MCF 10A (cell line): ENCODE measurements around the gene EFEMP1. TPM values are rescaled to one million over a fixed set of nuclear protein-coding genes. Genes with fewer than 3 reads are reported as not detected.

Source experiments
- BruUV-seq: library from RNA; stranded (reverse); fragments of 400-500 nt; replicated peaks from 2 replicates; lab custom pipeline; 2021; lab: Mats Ljungman, UMichigan
- CTCF ChIA-PET: fragments of 300-600 bp; sonication (Branson Sonifier 250); formaldehyde crosslinking; extraction: SDS; loops from one replicate; lab custom pipeline; 2021; ENCODE audit warnings: antibody characterized with exemption, inconsistent platforms; lab: Yijun Ruan, JAX
- POLR2A ChIA-PET: fragments of 300-600, 350-650 bp; sonication (Branson Sonifier 250); formaldehyde crosslinking; extraction: SDS; loops from one replicate; lab custom pipeline; 2020; ENCODE audit warnings: antibody characterized with exemption, inconsistent platforms; lab: Yijun Ruan, JAX
- DNase-seq: peaks from one replicate; pipeline ENCODE4 v3.0.0-alpha.2; 2018; ENCODE audit not compliant: unreplicated experiment
- H3K27ac Mint-ChIP-seq: one replicate; pipeline ENCODE4 v1.8.0; 2022; ENCODE audit warnings: mild to moderate bottlenecking, low read depth, mixed read lengths; ENCODE audit not compliant: unreplicated experiment
- H3K27me3 Mint-ChIP-seq: one replicate; pipeline ENCODE4 v1.8.0; 2022; ENCODE audit warnings: mixed read lengths; ENCODE audit not compliant: insufficient read depth, unreplicated experiment
- H3K36me3 Mint-ChIP-seq: one replicate; pipeline ENCODE4 v1.8.0; 2022; ENCODE audit warnings: mild to moderate bottlenecking, moderate library complexity, mixed read lengths; ENCODE audit not compliant: insufficient read depth, unreplicated experiment
- H3K4me1 Mint-ChIP-seq: one replicate; pipeline ENCODE4 v1.8.0; 2022; ENCODE audit warnings: mixed read lengths; ENCODE audit not compliant: insufficient read depth, unreplicated experiment
- H3K4me3 Mint-ChIP-seq: one replicate; pipeline ENCODE4 v1.8.0; 2022; ENCODE audit warnings: mild to moderate bottlenecking, moderate library complexity, mixed read lengths; ENCODE audit not compliant: unreplicated experiment
- H3K9me3 Mint-ChIP-seq: one replicate; pipeline ENCODE4 v1.8.0; 2022; ENCODE audit warnings: mixed read lengths; ENCODE audit not compliant: unreplicated experiment
- intact Hi-C: fragments of 100-400 bp; cut with micrococcal nuclease; formaldehyde crosslinking; loops from 2 replicates; pipeline ENCODE4 v1.14.1; 2022
- total RNA-seq: library from RNA; stranded (reverse); gene quantifications from 2 replicates; pipeline ENCODE4 v1.2.3, GENCODE V29; 2022
- TF ChIP-seq, protein P1 (sequence below): fragments of 200-600 bp; IDR thresholded peaks from one replicate; pipeline ENCODE4 v1.8.0; 2022; ENCODE audit warnings: antibody characterized with exemption, mild to moderate bottlenecking; ENCODE audit not compliant: unreplicated experiment

EFEMP1 gene
- total RNA-seq, 1 experiment from 2014 or later = 163 TPM

DNA sequence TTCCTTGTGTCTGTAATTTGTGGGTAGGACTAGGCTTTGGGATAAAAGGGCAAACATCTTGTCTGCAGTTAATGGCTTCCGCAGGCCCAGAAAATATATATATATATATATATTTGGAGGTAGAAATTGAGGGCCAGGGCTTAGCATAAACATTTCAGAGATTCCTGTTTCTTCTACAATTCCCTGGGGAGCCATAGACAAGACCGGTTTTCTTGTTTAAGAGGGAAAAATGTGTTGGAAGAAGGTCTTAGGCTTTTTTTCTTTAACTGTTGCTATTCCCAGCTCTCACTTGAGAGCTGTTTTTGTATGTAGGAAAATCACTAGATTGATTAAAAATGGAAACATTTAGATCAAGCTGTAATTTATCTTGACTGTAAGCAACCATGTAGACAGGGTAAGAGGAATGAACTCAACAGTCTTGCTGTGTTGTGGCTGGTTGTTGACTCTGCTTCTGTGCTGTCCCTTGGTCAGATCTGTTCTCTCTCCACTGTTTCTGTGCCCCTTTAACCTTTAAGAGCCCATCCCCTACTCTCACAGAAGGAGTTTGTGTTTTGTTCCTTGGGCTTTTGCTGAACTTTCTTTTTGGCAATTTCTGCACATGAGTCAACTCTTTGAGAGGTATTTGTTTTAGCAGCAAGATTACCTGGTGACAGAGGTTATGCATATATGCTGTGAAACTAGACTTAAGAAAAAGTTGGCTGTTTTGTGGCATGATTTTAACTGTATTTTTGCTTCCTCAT lies 58.3 kb downstream of the EFEMP1 start:
- CTCF ChIA-PET = no interaction called here
- Mint-ChIP-seq H3K4me1 (peaks cover 26% of the 10 kb centered on the region), H3K27ac (peak overlapping the region; percentile 93), H3K36me3 (peaks cover 34% of the 10 kb centered on the region), H3K9me3 (no peaks in the 10 kb centered on the region), H3K27me3 (no peaks in the 10 kb centered on the region), H3K4me3 (no peak overlapping the region)
- no TSS peak for BruUV-seq
- intact Hi-C loops = loop anchor here (10.0 kb wide), 1 partner anchor 150 kb away; no protein-coding TSS in a partner anchor
- TF ChIP-seq, protein P1, sequence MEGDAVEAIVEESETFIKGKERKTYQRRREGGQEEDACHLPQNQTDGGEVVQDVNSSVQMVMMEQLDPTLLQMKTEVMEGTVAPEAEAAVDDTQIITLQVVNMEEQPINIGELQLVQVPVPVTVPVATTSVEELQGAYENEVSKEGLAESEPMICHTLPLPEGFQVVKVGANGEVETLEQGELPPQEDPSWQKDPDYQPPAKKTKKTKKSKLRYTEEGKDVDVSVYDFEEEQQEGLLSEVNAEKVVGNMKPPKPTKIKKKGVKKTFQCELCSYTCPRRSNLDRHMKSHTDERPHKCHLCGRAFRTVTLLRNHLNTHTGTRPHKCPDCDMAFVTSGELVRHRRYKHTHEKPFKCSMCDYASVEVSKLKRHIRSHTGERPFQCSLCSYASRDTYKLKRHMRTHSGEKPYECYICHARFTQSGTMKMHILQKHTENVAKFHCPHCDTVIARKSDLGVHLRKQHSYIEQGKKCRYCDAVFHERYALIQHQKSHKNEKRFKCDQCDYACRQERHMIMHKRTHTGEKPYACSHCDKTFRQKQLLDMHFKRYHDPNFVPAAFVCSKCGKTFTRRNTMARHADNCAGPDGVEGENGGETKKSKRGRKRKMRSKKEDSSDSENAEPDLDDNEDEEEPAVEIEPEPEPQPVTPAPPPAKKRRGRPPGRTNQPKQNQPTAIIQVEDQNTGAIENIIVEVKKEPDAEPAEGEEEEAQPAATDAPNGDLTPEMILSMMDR = no peak
- POLR2A ChIA-PET = interaction anchor here (0.6 to 7.0 kb wide), 3 partner anchors 24 to 96 kb away, joined by 3 to 62 read pairs (median 3); partner anchors contain the start of gene EFEMP1
- no peak for DNase-seq

DNA sequence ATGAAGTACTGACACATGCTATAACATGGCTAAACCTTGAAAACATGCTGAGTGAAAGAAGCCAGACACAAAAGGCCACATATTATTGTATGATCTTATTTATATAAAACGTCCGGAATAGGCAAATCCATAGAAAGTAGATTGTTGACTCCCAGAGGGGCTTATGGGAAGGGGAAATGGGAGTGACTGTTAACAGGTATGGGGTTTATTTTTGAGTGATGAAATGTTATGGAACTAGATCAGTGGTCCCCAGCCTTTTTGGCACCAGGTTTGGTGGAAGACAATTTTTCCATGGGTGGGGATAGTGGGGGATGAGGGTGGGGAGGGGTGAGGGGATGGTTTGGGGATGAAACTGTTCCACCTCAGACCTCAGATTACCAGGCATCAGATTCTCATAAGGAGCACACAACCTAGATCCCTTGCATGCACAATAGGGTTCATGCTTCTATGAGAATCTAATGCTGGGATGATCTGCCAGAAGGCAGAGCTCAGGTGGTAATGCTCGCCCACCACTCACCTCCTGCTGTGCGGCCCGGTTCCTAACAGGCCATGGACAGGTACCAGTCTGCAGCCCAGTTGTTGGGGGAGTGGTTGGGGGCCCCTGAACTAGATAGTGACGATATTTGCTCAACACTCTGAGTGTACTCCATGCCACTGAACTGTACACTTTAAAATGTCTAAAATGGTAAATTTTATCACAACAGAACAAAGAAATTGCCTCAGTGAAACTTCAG lies 59.1 kb downstream of the EFEMP1 start:
- no peak for DNase-seq
- CTCF ChIA-PET = interaction anchor here (0.8 to 2.5 kb wide), 3 partner anchors 11 to 96 kb away, joined by 3 to 9 read pairs (median 4); partner anchors contain the start of gene EFEMP1
- BruUV-seq = no TSS peak
- H3K9me3 Mint-ChIP-seq = no peaks in the 10 kb centered on the region
- H3K27ac Mint-ChIP-seq = peak overlapping the region; percentile 93
- peaks cover 24% of the 10 kb centered on the region for H3K4me1 Mint-ChIP-seq
- H3K27me3 Mint-ChIP-seq = no peaks in the 10 kb centered on the region
- TF ChIP-seq, protein P1 = no peak
- POLR2A ChIA-PET = interaction anchor here (4.2 to 7.0 kb wide), 3 partner anchors 20 to 87 kb away, joined by 17 to 62 read pairs (median 28); no protein-coding TSS in a partner anchor
- peaks cover 27% of the 10 kb centered on the region for H3K36me3 Mint-ChIP-seq
- H3K4me3 Mint-ChIP-seq = no peak overlapping the region
- intact Hi-C loops = loop anchor here (10.0 kb wide), 1 partner anchor 150 kb away; no protein-coding TSS in a partner anchor

DNA sequence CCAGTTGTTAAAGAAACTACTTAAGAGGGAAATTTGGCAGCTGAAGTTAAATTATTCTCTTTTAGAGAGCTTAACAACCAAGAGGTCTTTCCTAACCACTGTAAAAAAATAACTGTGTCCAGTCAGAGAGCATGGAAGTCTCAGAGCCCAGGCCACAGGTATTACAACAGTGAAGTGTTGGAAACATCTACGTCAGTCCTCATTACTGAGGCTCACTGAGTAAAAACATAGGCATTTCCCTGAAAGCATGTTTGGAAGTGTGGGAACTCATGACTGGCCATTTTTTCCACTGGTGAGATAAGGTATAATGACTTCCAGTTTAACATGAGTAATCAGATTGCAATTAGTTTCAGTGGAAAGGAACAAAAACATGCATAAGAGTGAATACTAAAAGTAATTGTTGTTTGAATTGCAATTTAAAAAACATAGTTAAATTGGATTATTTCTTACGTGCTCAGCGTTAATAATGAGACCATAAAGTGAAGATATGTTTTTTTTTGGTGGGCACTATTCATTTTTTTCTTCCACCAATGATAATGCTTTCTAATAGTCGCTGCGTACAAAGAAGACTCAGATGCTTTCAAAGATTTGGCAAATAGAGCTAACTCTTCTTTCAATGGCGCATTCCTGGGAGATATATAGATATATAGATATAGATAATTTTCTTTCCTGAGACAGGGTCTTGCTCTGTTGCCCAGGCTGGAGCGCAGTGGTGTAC lies 60.8 kb downstream of the EFEMP1 start:
- H3K9me3 Mint-ChIP-seq = no peaks in the 10 kb centered on the region
- H3K4me1 Mint-ChIP-seq = peaks cover 26% of the 10 kb centered on the region
- H3K27me3 Mint-ChIP-seq = no peaks in the 10 kb centered on the region
- intact Hi-C loops = loop anchor here (1.0 to 10.0 kb wide), 8 partner anchors 20 to 148 kb away; partner anchors contain the start of gene EFEMP1
- peak; percentile 98 for DNase-seq
- peak overlapping the region; percentile 47 for H3K4me3 Mint-ChIP-seq
- TF ChIP-seq, protein P1 = no peak
- POLR2A ChIA-PET = interaction anchor here (0.6 to 7.0 kb wide), 22 partner anchors 9 to 95 kb away, joined by 3 to 62 read pairs (median 5); partner anchors contain the start of gene EFEMP1
- TSS peak; percentile 33 for BruUV-seq
- H3K27ac Mint-ChIP-seq = peak overlapping the region; percentile 93
- CTCF ChIA-PET = interaction anchor here (0.5 to 2.5 kb wide), 7 partner anchors 25 to 172 kb away, joined by 3 to 9 read pairs (median 4); partner anchors contain the start of gene EFEMP1
- H3K36me3 Mint-ChIP-seq = peaks cover 23% of the 10 kb centered on the region
